Mucosa of stomach (tissue), 1 donor: ENCODE data around the gene JADE1.

Experiments used
- H3K27me3 ChIP-seq: one replicate; pipeline ENCODE4 v1.7.0; 2013; ENCODE audit warnings: mild to moderate bottlenecking, low read length; ENCODE audit not compliant: control insufficient read depth, insufficient read depth
- H3K36me3 ChIP-seq: one replicate; pipeline ENCODE4 v1.7.0; 2013; ENCODE audit warnings: low read length; ENCODE audit not compliant: control insufficient read depth, insufficient read depth
- H3K4me1 ChIP-seq: one replicate; pipeline ENCODE4 v1.7.0; 2013; ENCODE audit warnings: mild to moderate bottlenecking, low read length; ENCODE audit not compliant: control insufficient read depth, insufficient read depth
- H3K4me3 ChIP-seq: one replicate; pipeline ENCODE4 v1.7.0; 2013; ENCODE audit warnings: low read length
- H3K9ac ChIP-seq: one replicate; pipeline ENCODE4 v1.7.0; 2013; ENCODE audit warnings: mild to moderate bottlenecking, low read length, moderate library complexity
- H3K9me3 ChIP-seq: one replicate; pipeline ENCODE4 v1.7.0; 2013; ENCODE audit warnings: mild to moderate bottlenecking, low read length, moderate library complexity; ENCODE audit not compliant: control insufficient read depth
- donor health status: Pancreatic carcinoma.

Gene JADE1

DNA sequence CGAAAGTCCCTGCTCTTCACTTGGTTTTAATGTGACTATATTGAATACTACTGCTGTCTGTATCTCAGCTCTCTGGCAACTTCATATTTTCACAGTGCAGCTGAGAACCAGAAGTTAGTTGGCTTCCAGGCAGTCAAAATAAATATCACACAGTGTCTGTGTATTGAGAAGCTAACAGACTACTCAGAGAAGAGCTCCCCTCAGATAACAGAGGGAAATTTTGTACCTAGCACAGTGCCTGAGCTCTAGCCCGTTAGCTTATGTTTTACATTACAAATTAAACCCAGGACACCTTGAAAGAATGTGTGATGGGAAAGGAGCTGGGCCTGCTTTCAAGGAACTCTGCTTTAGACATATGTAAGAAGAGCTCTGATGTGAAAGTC is 22.7 kb downstream of the JADE1 start:
- no peak overlapping the region for H3K9ac ChIP-seq
- no peaks in the 10 kb centered on the region for H3K9me3 ChIP-seq
- H3K4me1 ChIP-seq: peaks cover 31% of the 10 kb centered on the region
- no peaks in the 10 kb centered on the region for H3K36me3 ChIP-seq
- no peaks in the 10 kb centered on the region for H3K27me3 ChIP-seq
- no peak overlapping the region for H3K4me3 ChIP-seq

DNA sequence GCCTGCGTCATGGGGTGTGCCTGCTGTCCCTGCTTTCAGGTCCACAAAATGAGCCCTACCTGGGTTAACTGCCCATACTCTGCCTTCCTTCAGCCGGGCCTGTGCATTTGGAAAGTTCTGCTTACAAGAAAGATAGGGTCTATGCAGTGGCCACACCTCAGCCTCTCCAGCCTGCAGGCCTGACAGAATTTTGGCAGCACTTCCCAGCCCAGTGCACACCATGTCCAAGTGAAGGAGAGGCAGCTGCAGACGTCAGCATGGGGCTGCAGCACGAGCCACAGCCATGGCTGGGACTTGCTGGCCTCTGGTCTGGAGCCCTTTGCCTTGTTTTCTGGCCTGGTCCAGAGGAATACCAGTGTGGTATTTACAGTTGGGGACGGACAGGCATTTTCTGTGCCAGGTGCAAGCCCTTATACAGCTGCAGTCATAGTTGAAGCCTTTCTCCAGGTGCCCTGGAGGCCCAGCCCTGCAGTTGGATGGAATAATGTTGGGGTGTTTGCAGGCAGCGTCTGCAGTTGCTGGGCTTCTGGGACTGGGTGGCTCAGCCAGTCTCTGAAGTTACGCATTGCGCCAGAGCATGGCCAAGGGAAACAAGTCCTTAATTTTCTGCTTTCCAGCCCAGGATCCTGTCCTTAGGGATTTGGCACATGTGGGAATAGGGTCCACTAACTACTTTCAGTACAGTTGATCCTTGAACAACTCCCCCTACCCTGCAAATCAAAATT is 26.2 kb downstream of the JADE1 start:
- no peaks in the 10 kb centered on the region for H3K9me3 ChIP-seq
- no peaks in the 10 kb centered on the region for H3K36me3 ChIP-seq
- no peaks in the 10 kb centered on the region for H3K27me3 ChIP-seq
- no peak overlapping the region for H3K9ac ChIP-seq
- no peak overlapping the region for H3K4me3 ChIP-seq
- H3K4me1 ChIP-seq: peaks cover 30% of the 10 kb centered on the region

GRCh38 chr4:128837198-128837597 is 27.7 kb downstream of the JADE1 start:
- Histone ChIP-seq H3K4me3 (no peak overlapping the region), H3K36me3 (no peaks in the 10 kb centered on the region), H3K9ac (no peak overlapping the region), H3K4me1 (peaks cover 15% of the 10 kb centered on the region), H3K9me3 (no peaks in the 10 kb centered on the region), H3K27me3 (no peaks in the 10 kb centered on the region)

GRCh38 chr4:128837679-128838078 is 28.2 kb downstream of the JADE1 start:
- Histone ChIP-seq H3K9ac (no peak overlapping the region), H3K27me3 (no peaks in the 10 kb centered on the region), H3K4me1 (peaks cover 14% of the 10 kb centered on the region), H3K4me3 (no peak overlapping the region), H3K36me3 (no peaks in the 10 kb centered on the region), H3K9me3 (no peaks in the 10 kb centered on the region)

DNA sequence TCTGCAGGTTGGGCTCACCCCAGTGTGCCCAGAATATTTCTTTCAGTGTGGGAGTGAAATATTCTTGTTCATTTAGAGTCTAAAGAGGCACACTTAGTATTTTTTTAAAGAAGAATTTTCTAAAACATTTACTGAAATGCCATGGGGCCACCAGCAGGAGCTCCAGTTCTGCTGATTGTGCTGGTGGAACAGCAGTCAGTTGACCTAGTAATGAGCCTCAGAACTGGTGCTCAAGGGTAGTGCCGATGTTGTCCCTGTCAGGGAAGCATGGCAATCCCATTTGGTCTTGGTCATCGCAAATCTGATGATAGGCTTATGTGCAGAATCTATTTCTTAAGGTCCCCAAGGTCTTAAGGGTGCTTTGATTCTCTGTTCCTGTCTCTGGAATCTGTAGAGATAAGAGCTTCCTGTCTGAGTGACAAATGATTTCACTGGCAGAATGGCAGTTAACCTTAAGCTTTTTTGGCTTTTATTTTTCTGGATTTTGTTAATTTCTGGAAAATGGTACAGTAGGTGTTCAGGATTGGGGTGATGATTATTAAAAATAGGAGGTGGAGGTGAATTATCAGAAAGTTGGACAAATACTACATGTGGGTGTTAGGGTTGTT is 31.3 kb downstream of the JADE1 start:
- Histone ChIP-seq H3K27me3 (no peaks in the 10 kb centered on the region), H3K9ac (no peak overlapping the region), H3K4me3 (no peak overlapping the region), H3K9me3 (no peaks in the 10 kb centered on the region), H3K4me1 (peaks cover 2% of the 10 kb centered on the region), H3K36me3 (peaks cover 8% of the 10 kb centered on the region)

GRCh38 chr4:128841402-128841801 is 31.9 kb downstream of the JADE1 start:
- no peaks in the 10 kb centered on the region for H3K27me3 ChIP-seq
- peaks cover 4% of the 10 kb centered on the region for H3K4me1 ChIP-seq
- H3K36me3 ChIP-seq: peaks cover 8% of the 10 kb centered on the region
- no peak overlapping the region for H3K4me3 ChIP-seq
- no peaks in the 10 kb centered on the region for H3K9me3 ChIP-seq
- H3K9ac ChIP-seq: no peak overlapping the region

GRCh38 chr4:128844931-128845330 is 35.4 kb downstream of the JADE1 start:
- no peaks in the 10 kb centered on the region for H3K9me3 ChIP-seq
- H3K4me3 ChIP-seq: no peak overlapping the region
- H3K9ac ChIP-seq: no peak overlapping the region
- H3K27me3 ChIP-seq: no peaks in the 10 kb centered on the region
- H3K4me1 ChIP-seq: peaks cover 5% of the 10 kb centered on the region
- peaks cover 16% of the 10 kb centered on the region for H3K36me3 ChIP-seq

DNA sequence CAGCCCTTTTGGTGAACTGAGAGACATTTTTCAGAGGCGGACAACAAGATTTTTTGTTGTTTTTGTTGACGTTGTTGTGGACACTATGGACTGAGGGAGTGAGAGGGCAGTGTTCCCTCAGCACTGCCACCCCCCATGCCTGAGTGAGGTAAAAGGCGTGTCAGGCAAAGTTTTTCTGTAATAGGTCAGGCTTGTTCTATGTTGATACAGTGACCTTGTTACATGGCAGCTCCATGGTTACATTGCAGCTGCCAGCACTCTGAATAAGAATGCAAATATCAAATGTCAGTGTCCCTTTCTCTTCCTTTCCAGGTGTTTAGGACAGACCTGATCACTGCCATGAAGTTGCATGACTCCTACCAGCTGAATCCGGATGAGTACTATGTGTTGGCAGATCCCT is 36.6 kb downstream of the JADE1 start:
- H3K4me3 ChIP-seq: no peak overlapping the region
- no peak overlapping the region for H3K9ac ChIP-seq
- peaks cover 16% of the 10 kb centered on the region for H3K36me3 ChIP-seq
- H3K27me3 ChIP-seq: no peaks in the 10 kb centered on the region
- H3K4me1 ChIP-seq: peaks cover 5% of the 10 kb centered on the region
- H3K9me3 ChIP-seq: no peaks in the 10 kb centered on the region

DNA sequence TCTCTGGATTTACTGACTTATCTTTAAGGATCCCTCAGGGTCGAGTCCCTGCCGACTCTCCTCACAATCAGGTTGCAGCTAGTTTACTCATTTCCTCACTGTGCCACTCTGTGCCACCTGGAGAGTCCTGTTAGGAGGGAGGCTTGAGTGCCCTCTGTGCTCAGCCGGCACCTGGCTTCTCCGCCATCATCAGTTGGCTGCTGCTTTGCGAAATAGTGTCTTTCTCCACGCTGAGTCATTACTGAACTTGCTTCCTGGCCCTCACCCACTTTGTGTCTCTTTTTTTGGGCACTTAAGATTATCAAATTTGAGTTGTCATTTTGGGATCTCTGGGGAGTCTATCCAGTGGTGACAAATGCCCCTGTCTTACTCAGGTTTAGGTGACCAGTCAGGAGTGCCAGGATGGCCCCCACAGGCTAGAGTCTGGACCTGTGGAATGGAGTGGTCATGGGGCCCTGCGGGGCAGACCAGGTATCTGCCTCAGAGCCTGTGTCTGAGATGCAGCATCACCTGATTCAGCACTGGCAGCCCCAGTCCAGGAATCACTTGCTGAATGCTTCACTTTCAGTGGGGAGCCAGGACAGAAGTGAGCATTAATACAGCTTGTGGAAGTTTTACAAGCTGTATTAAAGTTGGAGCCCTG is 37.7 kb downstream of the JADE1 start:
- Histone ChIP-seq H3K9me3 (no peaks in the 10 kb centered on the region), H3K36me3 (peaks cover 16% of the 10 kb centered on the region), H3K4me3 (no peak overlapping the region), H3K9ac (no peak overlapping the region), H3K4me1 (peaks cover 5% of the 10 kb centered on the region), H3K27me3 (no peaks in the 10 kb centered on the region)

GRCh38 chr4:128848461-128848860 is 39.0 kb downstream of the JADE1 start:
- peaks cover 14% of the 10 kb centered on the region for H3K36me3 ChIP-seq
- no peak overlapping the region for H3K9ac ChIP-seq
- H3K4me1 ChIP-seq: peaks cover 5% of the 10 kb centered on the region
- no peaks in the 10 kb centered on the region for H3K9me3 ChIP-seq
- no peak overlapping the region for H3K4me3 ChIP-seq
- no peaks in the 10 kb centered on the region for H3K27me3 ChIP-seq

DNA sequence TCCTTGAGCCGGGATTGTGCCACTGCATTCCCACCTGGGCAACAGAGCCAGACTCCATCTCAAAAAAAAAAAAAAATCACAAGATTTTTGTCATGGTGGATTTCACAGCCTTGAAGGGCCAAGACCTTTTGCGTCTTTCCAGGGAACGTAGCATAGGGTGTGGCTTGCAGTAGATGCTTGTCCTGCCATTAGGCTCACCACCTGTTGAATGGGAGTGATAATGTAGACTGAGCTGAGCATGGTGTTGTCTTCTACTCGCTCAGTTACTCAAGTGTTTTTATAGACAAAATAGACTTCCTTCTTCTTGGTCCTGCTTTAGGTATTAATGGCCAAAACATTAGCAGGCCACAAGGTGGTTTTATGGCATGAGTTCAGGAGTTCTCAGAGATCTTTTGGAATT is 40.8 kb downstream of the JADE1 start:
- no peaks in the 10 kb centered on the region for H3K9me3 ChIP-seq
- peaks cover 7% of the 10 kb centered on the region for H3K36me3 ChIP-seq

DNA sequence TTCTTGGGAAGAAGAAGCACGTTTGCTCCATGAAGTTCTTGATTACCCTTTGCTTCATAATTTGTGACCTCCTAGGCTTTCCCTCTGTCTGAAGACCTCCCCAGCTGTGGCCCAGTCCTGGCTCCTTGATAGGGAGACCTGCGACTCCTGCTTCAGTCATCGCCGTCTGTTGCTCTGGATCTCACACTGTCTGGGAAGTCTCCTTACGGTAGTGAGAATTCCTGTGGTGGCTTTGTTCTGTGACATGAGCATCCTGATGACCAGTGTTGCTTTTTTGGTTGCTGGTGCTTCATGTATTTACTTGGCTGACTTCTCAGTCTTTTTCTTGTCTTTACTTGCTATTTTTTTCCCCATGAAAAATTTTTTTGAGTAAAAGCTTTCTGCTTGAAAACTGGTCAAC is 44.2 kb downstream of the JADE1 start:
- Histone ChIP-seq H3K9ac (no peak overlapping the region), H3K4me3 (no peak overlapping the region), H3K27me3 (no peaks in the 10 kb centered on the region), H3K9me3 (no peaks in the 10 kb centered on the region), H3K36me3 (no peaks in the 10 kb centered on the region), H3K4me1 (no peaks in the 10 kb centered on the region)

More for the DNA sequence above, 40.8 kb downstream of the JADE1 start:
- Histone ChIP-seq H3K9ac (no peak overlapping the region), H3K4me3 (no peak overlapping the region), H3K4me1 (peaks cover 5% of the 10 kb centered on the region), H3K27me3 (no peaks in the 10 kb centered on the region)
